Amygdala (tissue), 56 donors: ENCODE measurements around the gene KCNIP3.

Experiments
- DNase-seq, 56 donors: peaks; one replicate each; lab custom pipeline; 2025; lab: John Stamatoyannopoulos, UW

KCNIP3 gene

DNA sequence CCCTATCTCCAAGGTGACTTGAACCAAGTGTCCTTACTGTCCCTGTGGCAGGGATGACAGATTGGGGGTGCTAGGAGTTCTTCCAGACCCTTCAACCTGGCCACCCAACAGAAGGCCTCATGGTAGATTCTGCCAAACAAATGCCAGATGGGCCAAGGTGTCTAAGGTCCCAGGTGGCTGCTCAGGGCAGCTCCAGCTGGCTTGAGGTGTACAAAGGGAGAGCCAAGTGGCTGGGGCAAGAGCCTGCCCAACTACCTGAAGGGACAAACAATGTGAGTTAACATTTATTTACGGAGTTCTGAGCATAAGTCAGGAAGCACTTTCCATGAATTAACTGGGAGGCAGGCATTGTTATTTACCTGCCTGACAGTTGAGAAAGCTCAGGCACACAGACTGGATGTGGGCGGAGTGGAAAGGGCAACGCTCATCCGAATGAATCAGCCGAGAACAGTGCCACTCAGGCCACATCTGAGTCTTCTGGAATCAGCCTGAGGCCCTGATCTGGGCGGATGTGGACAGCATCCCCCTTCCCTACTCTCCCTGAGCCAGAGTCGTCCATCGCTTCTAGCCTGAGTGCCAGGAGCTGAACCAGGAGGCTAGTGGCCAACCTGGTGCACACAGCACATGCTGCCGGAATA lies 4.4 kb upstream of the KCNIP3 start:
- DNase-seq: no peak

DNA sequence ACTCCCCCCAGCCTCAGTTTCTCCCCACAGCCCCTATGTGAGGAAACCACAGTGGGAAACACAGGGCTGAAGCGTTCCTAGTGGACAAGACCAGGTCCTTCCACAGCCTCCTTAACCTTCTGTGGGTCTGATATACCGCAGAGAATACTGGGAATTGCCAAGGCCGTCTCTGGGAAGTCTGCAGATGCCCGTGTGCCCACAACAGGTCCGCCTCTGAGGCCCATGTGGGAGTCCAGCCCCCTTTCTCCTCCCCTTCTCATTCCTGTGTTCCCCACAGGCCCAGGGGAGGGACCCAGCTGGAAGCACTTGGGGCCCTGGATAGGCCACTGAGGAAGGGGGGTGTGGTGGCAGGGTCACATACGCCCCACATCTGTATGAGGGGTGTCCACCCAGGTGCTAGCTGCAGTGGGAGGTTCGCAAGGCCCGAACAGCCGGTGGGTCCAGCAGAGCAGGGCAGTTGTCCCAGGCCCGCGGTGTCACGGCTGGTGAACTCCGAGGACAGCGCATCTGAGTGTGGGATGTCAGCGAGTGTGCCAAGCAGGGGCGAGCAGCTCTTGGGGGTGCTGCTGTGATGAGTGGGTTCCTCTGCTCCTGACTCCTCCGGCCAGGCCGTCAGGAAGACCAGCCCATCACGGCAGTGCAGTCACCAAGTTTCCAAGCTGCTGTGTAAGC lies 2.4 kb upstream of the KCNIP3 start:
- DNase-seq: no peak

DNA sequence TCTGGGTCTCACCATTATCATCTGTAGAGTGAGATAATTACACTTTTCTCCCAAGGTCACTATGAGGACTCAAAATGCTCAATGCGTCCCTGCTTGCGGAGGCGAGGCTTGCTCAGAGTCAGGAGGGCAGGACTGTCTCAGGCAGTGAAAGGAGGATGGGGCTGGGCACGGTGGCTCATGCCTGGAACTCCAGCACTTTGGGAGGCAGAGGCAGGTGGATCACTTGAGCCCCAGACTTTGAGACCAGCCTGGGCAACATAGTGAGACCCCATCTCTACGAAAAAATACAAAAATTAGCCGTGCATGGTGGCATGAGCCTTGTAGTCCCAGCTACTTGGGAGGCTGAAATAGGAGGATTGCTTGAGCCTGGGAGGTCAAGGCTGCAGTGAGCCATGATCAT lies 1.8 kb upstream of the KCNIP3 start:
- no peak for DNase-seq

DNA sequence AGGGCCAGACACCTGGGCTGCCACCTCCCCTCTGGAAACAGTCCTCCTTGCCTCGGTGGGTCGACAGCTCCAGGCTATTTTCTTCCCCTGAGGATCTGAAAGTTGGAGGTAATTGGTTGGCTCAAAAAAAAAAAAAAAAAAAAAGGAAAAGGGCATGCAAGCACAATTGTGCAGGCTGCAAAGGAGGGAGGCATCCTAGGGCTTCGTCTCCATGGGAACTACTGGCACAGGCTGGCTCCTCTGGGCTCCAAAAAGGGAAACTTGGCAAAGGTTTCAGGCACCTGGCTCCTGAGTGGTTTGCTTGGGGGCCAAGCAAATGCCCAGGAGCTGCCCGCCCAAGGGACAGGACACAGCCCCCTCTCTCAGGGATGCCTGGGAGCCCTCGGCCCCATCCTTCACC lies 1.1 kb upstream of the KCNIP3 start:
- peak in 37 of 56 donors; percentile 15 to 73 (median 50) for DNase-seq

DNA sequence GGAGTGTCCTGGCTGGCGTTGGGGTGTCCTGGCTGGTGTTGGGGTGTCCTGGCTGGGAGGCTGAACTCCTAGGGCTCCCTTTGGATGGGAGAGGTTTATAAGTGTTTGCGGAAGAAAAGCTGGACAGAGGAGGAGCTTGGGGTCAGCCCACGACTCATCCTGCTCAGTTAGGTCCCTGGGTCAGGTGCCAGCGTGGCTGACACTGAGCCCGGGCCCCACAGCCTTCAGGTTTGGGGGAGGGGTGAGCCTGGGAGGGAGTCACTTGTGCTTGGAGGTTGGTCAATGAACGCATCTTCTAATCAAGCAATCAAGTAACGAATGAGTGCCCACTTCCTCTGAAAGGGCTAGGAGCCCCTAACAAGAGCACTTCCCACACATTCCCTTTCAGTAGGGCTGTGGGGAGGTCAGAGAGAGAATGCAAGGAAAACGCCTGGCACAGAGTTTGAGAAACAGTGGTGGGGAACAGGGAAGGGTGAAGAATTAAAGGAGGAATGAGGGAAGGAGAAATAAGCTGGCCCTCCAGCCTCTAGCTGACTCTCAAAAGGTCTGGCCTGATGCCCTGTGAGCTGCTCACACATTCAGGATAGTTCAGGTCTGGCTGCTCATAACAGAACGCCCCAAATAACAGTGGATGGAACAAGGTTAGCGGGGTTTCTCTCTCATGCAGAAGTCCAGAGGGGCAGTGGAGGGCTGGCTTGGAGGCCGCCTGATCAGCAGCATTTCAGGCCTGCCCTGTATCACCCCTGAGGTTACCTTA lies 670 bp downstream of the KCNIP3 start:
- DNase-seq: no peak

DNA sequence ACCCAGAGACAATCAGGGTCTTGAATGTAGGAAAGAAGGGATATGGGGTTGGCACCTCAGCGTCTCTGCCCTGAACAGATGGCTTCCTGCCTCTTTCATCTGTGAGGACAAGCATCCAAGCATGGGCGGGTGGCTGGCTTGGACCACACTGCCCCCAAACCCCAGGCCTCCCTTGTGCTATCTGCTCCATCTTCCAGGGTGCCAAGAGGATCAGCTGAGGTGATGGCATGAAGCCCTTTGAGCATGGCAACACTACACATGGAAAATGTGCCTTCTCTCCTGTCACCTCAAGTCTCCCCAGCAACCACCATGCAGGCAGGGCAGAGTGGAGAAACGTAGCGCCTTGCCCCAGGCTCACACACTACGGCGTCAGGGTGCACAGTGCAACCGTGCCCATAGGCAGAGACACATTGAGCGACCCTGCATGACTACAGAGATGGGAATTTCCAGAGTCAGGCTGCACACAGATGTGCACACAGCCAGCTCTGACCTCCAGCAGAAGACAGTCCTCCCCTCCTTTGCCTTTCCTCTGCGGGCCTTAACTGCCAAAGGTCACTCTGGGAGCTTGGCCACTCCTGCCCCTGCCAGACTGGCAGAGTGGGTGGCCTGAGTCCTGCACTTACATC lies 1.5 kb downstream of the KCNIP3 start:
- no peak for DNase-seq

DNA sequence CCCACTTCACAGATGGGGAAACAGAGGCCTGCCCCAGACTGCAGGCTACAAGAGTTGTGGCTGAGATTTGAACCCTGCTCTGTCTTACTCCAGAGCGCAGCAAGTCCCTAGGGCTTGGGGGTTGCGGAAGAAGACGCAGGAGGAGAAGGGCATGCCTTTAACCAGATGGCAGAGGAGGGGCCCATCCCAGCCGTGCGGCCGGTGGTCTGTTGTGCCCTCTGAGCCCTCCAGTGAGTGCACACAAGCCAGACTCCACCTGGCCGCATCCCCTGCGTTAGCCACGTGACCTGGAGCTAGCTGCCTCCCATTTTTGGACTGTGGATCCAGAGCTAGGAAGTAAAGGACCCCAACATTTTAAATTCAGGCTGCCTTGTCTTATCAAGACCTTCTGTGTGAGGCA lies 2.8 kb downstream of the KCNIP3 start:
- no peak for DNase-seq

DNA sequence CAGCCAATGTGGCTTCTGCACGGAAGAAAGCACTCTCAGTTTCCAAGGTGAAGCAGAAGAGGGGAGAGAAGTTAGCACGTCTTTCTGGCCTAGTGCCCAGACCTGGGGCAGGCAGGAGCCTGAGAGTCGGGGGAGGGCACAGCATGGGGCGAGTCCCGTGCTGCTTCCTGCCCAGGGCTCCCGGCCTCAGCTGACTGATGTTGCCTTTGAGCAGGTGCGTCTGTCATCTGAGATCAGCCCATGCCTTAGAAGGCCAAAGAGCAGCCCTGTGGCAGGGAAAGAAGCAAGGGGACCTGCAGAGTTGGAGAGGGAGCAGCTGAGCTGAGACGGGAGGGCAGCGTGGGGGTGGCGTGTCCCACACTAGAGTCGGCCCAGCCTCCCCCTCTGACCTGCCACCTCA lies 3.3 kb downstream of the KCNIP3 start:
- no peak for DNase-seq

DNA sequence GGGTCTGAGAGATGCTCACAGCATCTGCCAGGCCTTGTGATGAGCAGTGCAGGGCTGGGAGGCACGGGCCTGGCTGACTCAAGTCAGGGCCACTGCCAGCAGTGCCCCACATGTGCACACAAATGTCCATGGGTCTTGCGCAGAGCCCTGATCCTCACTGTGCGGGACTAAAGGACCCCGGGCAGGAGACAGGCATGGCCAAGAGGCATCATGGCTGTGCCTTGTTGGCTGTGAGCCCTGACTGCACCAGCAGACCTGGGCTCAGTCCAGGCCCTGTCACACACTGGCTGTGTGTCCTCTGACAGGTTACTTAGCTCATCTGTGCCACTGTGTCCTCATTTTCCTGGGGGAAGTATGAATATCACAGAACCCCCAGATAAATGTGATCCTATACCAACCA lies 4.0 kb downstream of the KCNIP3 start:
- DNase-seq: no peak

DNA sequence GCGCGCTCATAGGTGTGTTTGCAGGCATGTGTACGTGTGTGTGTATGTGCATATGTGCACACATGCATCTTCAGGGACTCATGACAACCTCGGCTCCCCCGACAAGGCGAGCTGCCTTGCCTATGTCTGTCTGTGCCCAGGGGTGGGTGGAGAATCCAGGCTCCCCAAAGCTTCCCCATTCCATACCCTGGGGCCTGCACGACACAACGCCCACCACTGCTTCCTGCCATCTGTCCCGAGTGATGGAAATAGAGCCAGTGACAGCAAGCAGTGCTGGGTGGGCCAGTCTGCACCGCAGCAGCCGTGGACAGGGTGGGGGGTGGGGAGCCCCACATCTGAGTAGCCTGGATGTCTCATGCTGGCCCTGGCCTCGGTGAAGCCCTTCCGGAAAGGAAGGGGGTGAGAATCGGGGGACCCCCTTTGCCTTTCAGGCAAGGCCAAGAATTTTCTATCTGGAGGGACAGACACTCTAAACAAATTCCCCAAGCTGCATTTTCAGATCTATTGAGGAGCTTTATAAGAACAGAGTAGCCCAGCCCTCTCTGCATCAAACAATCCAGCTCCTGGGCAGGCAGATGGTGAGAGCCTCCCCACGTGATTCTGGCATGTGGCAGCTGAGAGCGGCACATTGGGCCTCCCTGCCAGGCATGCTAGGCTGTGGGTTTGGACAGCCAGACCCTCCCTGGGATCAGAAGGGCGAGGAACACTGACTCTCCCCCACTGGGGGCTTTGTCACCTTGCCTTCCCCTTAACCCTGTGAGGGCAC lies 4.9 kb downstream of the KCNIP3 start:
- peak in 27 of 56 donors; percentile 15 to 74 (median 49) for DNase-seq

DNA sequence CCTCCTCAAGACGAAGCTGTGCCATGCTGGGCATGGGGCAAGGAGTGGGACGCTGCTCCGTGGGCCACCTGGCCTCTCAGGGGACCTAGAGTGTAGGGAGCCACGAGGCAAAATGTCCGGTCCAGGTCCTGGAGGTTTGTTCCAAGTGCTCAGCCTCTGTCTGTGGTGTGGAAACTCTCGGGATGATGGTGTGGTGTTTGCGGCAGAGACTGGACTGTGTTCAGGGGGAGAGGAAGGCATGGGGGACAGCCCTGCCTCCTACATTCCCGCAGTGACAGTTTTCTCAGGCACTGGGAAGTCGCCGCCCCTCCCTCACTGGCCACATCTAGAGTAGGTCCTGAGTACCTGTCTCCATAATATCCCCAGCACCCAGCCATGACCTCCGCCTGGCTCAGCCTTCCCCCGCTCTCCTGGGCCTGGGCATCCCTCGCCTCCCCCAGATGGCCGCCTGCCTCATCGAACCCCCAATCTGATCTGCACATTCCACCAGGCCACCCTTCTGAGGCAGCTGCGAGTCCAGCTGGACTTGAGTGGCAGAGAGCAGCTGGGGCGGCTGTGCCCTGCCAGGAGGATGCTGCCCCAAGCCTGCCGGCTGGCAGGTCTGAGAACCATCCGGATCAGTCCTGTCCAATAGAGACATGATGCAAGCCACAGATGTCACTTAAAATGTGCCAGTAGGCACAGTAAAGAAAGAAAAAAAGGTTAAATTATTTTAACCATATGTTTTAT lies 6.2 kb downstream of the KCNIP3 start:
- peak in 34 of 56 donors; percentile 19 to 83 (median 48) for DNase-seq

DNA sequence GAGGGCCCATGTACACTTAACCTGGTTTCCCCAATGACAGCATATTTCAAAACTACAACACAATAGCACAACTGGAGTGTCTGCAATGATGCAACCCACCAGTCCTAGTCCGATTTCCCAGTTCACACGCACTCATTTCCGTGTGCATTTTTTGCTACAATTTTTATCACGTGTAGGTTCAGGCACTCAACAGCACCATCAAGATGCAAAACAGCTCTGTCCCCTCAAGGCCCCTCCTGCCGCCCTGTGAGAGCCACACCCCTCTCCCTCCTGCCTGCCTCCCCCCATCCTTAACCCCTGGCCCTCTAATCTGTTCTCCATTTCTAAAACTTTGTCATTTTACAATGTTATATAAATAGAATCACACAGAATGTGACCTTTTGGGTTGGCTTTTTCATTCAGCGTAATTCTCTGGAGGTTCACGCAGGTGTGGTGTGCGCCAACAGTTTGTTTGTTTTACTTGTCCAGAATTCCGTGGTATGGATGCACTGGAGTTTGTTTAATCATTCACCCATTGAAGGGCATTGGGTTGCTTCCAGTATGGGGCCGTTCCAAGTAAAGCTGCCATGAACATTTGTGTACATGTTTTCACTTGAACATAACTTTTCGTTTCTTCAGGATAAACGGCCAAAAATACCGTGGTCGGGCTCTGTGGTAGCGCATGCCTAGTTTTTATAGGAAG lies 8.4 kb downstream of the KCNIP3 start:
- no peak for DNase-seq

DNA sequence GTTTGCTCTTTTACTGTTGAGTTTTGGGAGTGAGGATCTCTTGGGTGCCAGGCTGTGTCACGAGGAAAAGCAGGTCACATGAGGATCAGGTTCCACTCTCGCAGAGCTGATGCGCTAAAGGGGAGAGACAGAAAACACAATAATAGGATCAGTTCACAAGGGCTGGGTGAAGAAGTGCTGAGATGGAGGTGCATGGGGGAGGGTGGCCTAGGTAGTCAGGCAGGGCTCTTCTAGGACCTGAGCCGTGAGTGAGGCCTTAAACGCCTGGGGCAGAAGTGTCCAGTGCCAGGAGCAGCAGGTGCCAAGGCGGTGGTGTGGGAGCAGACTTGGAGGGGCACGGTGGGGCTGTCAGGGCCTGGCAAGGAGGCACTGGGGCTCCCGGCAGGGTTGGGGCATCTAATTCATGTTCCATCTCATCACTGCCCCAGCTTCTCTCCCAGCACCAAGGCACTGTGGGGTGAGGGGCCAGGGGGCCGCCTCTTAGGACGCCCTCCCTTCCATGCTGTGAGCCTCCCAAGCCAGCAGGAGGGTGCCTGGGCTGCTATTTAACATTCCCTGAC lies 9.3 kb downstream of the KCNIP3 start:
- no peak for DNase-seq

DNA sequence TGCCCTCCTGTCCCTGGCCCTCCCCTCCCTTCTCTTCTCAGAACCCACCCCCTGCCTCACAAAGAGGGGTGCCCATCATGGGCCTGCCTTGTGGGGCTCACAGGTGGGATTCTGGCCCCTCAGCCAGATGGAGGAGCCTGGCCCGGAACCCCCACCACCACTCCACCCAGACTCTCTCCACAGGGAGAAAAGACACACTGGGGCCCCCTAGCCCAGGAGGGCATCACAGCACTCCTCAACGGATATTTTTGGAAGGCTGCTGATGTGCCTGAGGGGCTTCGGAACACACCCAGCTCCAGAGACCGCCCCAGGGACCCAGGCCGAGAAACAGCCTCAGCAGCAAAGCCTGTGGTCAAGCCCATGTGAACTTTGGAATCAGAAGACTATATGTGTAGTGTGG lies 9.9 kb downstream of the KCNIP3 start:
- no peak for DNase-seq

DNA sequence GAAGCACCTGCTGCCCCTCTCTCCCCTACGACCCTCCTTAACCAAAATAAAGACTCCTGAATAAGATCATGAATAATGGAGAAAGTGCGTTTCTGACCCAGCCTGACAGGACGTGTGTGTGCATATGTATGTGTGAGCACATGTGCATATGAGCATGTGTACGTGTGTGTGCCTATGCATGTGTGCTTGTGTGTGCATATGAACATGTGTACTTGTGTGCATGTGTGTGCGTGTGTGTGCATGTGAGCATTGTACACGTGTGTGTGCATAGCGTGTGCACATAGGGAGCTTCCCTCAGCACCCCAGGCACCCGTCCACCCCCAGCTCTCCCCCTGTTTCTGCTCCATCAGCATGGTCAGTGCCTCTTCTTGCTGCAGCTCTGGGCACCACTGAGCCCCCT lies 10.7 kb downstream of the KCNIP3 start:
- no peak for DNase-seq

DNA sequence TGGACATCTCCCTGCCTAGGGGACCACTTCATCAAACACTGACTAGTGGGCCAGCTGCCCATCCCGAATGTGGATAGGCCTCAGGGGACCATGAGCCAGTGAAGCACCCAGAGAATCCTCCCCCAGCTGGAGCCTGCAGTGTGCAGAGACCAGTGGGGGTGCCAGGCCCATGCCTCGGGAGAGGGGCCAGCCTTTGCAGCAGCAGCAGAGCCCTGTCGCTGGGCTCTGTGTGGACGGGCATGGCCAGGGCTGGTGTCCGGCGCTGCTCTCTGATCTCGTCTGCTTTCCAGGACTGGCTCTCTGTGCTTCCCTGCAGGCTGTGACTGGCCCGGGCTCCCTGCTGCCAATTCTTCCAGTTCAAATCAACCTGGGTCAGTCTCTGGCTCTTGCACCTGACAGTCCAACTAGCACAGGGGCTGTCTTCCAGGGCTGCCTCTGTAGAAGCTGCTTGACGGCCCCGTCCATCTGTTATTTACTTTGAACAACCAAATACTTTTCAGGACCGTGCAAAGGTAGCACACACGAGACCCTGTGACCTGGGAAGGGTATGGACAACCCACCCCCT lies 11.4 kb downstream of the KCNIP3 start:
- DNase-seq: peak in 1 of 56 donors; percentile 23

DNA sequence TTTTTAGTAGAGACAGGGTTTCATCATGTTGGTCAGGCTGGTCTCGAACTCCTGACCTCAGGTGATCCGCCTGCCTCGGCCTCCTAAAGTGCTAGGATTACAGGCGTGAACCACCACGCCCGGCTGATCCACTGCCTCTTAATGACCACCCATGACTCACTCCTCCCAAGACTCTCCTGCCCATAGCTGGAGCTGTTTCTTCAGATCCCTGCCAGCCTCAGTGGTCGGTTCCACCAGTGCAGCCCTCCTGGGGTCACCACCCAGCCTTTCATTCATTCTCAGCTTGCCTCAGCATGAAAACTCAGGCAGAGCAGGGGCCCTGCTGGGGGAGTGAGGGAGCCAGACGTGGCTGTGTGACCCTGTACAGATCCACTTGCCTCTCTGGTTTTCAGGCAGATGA lies 12.5 kb downstream of the KCNIP3 start:
- no peak for DNase-seq

DNA sequence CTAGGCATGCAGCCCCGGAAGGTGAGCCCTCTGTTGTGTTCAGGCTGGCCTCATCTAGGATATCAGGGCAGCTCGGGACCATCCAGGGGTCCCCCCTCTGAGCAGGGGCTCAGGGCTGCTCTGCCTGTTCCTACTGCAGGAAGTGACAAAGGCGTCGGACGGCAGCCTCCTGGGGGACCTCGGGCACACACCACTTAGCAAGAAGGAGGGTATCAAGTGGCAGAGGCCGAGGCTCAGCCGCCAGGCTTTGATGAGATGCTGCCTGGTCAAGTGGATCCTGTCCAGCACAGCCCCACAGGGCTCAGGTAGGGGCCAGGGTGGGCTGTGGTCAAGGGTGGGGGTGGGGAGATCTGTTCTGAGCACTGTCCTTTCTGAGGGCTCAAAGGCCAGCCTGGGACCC lies 13.1 kb downstream of the KCNIP3 start:
- DNase-seq: no peak

DNA sequence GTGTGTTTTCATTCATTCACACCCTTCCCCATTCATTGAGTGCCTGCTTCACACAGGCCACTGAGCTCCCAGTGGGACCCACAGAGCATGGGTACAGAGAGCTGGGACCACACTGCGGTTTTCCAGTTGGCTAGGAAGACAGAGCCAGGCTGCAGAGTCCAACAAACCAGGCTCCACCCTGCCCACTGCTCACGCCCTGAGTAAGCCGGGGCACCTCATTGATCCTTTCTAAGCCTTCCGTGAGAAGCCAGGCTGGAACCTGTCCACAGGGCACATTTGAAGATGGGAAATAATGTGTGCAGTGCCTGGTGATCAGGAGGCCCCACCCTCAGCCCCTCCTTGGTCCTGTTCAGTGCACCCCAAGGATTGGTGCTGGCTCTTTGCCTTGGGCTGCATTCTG lies 13.5 kb downstream of the KCNIP3 start:
- no peak for DNase-seq
